Measurements from ENCODE around the gene IGIP. TPM values are rescaled to one million over a fixed set of nuclear protein-coding genes. Genes with fewer than 3 reads are reported as not detected.

IGIP gene
- polyA plus RNA-seq, 1 of the 3 experiments (the other 2 are of a cell fraction) = 0.72 TPM

Other genes starting within 250 kb of the IGIP start
- 3.5 and 3.7 TPM in 2 replicates for gene NRG2, start 82.6 kb upstream of the IGIP start, polyA plus RNA-seq (2012; rRNA removed)
- gene PURA, start 11.8 kb upstream of the IGIP start, polyA plus RNA-seq (2012; rRNA removed) = 2.4 and 2.9 TPM in 2 replicates
- gene CYSTM1, start 49.3 kb downstream of the IGIP start, polyA plus RNA-seq (2012; rRNA removed) = 27.1 and 29.3 TPM in 2 replicates
- 55.2 and 63.6 TPM in 2 replicates for gene PFDN1, start 177.2 kb downstream of the IGIP start, polyA plus RNA-seq (2012; rRNA removed)
- 56.2 and 59.8 TPM in 2 replicates for gene HBEGF, start 220.7 kb downstream of the IGIP start, polyA plus RNA-seq (2012; rRNA removed)
- gene SLC4A9, start 234.3 kb downstream of the IGIP start, polyA plus RNA-seq (2012; rRNA removed) = 0.02 TPM in 1 of 2 replicates, not detected in the other